GM19351 (cell line): ENCODE measurements around the gene NT5E.
"Not testable (repeated sequence)": the region's sequence is repeated elsewhere in the genome, so short reads cannot be mapped to it uniquely, and the experiment has no call there.

ENCODE experiments used
- ATAC-seq: cut with Tn5 transposase; IDR thresholded peaks from one replicate; pipeline ENCODE4 v1.9.1; 2021; ENCODE audit warnings: mild to moderate bottlenecking, moderate library complexity; ENCODE audit not compliant: unreplicated experiment

NT5E gene

DNA sequence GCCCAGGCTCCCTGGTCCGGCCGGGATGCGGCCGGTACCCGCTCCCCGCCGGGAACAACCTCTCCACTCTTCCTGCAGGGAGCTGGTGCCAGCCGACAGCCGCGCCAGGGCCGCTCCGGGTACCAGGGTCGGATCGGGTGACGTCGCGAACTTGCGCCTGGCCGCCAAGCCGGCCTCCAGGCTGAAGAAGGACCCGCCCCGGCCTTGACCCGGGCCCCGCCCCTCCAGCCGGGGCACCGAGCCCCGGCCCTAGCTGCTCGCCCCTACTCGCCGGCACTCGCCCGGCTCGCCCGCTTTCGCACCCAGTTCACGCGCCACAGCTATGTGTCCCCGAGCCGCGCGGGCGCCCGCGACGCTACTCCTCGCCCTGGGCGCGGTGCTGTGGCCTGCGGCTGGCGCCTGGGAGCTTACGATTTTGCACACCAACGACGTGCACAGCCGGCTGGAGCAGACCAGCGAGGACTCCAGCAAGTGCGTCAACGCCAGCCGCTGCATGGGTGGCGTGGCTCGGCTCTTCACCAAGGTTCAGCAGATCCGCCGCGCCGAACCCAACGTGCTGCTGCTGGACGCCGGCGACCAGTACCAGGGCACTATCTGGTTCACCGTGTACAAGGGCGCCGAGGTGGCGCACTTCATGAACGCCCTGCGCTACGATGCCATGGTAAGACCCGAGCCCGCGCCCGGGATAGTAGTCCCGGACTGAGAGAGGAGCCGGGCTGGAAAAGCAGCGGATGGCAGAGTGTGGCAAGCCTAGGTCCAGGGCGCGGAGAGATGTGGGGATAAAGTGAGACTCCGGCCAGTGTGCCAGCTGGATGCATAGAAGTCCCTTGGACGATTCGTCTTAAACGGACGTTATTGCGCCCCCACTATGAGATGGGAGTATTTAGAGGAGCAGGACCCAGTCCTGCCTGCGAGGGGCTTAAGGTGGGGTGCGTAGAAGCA lies at the start of gene NT5E:
NT5E (plus strand) TSS at position 266 of the 942 bp plus-strand sequence; CDS start at position 323, 57 bp downstream.
- ATAC-seq: peak; percentile 74

DNA sequence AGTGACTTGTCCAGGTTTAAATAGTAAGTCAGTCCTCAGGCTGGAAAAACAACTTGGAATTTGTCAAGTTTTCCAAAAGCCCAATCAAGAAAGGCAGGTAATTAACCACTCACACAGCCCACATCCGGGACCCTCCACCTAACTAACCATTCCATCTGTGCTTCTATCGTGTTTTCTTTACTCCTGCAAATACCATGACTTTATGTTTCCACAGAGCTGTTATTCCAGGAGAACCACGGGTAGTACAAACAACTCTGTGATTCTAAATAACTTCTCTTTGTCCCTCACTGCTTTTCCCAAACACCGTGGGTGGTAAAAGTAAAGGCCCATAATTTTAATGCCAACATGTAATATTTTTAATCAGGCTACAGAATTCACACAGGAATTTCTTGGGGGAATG lies 49.6 kb upstream of the NT5E start:
- no peak for ATAC-seq

DNA sequence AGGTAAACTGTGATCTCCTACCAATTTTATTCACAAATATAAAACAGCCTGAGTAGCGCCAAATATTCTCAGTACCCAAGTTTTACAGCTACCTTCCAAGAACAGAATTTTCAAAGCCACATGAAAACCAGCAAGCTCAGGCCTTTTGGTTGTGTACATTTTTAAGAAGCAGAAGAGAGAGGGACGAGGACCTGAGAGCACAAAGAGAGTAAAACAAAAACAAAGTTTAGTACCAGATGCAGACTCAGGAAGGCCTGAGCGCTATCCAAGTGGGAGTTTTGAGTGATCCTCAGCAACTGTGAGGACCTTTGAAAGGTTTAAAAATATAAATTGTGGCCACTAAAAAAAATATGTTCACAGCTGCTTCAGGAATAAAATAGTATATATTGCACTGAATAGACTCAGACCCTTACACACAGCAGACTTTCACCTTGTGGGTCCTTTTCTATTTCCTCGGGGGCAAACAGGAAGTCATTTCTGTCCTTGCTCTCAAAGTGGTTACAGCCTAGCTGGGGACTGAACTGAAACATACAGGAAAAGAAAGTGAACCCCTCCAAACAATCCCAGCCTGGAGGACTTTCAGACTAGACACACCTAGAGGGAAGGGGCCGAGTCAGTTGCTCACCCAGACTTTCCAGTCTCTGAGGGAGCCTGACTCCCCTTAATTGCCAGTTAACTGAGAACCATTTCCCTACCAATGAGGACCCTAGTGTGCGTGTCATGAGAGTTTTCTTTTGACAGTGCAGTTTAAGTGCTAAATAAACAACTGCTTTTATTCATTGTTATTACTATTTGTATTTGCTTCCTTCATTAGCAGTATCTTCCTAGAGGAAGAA lies 48.5 kb upstream of the NT5E start:
- ATAC-seq: no peak

DNA sequence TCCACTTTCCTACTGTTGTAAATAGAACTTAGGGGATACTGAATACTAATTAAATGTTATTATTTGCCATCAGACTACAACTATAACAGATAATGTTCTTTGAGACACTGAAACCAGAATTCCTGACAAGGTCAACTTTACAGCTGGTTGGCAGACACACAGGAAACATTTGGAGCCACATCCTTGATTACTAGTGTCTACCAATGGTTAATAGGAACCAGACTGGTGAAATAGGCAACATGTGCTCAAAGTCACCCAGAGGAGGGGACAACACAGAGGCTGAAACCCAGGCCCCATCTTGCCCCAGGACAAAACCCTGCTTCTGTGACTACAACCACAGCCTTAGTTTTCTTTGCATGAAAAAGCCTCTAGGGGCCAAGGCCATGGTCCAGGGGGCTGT lies 47.8 kb upstream of the NT5E start:
- ATAC-seq: no peak

DNA sequence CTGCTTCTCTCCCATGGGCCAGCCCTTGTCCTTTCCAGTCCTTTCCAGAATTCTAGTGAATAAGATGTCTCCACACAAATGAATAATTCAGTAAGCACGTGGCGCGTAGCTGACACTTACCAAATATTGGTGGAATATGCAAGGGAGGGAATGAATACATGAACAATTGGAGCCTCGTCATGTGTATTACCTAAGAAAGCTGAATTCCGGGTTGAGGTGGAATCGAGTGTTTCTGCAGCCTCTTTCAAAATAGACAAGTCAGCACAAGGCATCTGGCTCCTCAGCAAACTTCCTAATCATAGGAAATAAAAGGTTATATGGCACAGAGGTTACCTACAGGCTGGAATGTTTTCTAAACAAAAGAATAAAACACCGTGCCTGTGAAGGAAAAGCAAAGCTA lies 47.0 kb upstream of the NT5E start:
- no peak for ATAC-seq

DNA sequence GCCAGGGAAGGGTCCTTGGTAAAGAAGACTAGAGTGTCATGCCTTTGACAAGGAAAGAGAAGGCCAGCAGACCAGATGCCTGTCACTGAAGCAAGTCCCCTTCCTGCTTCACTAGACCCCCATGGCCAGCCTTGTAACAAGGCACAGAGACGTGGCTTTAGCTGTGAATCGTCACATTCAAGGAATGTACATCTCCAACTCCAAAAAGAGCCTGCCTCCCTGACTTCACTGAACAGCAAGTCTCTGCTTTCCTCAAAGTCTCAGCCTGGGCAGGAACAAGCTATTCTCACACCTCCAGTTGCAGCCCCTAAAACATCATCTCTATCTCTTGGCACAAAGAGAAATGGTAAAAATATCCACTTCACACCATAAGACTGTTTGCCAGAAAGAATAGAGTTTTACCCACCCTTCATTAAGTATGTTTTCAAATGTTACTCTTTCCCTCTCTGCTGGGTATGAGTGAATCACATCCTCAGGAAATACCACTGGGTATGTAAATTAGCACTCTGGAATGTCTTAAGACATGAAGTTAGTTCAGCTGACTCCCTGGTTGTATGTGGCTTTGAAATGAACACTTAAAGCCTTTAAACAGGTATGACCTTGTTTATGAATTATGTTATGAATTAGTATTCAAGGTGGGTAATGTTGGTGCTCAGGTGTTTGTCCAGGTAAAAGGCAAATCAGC lies 46.4 kb upstream of the NT5E start:
- ATAC-seq: no peak

DNA sequence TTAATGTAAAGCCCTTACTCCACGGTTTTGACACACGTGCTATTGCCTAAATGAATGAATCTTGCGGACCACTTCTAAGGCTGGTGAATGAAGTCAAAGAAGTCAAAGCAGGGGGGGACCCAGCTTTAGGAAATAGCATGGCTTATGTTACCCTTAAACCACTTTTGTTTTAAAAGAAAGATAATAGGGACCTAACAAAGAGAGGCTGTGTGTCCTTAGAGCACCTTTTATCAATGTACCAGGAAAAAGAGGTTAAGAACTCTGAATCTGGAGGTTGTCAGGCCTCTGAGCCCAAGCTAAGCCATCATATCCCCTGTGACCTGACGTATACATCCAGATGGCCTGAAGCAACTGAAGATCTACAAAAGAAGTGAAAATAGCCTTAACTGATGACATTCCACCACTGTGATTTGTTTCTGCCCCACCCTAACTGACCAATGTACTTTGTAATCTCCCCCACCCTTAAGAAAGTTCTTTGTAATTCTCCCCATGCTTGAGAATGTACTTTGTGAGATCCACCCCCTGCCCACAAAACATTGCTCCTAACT lies 45.8 kb upstream of the NT5E start:
- not testable (repeated sequence) for ATAC-seq

DNA sequence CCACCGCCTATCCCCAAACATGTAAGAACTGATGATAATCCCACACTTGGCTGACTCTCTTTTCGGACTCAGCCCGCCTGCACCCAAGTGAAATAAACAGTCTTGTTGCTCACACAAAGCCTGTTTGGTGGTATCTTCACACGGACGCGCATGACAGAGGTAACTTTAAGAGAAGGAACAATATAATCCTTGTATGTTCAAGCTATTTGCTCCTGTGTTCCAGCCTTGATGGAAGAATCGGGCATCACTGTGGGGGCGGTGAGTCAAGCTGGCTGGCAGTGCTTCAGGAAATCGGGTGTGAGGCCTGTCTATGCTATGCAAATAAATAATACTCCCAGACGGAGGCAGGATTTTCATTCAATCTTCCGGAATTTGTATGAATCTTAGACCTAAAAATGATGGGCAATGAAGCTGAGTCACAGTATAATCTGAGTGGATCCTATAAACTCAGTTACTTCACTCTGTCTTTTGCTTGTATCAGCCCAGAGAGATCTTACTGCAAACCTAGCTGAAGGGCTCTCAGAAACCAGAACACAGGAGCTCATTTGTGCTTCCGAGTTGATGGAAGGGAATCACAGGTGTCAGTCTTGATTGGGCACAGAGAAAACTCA lies 45.2 kb upstream of the NT5E start:
- no peak for ATAC-seq

DNA sequence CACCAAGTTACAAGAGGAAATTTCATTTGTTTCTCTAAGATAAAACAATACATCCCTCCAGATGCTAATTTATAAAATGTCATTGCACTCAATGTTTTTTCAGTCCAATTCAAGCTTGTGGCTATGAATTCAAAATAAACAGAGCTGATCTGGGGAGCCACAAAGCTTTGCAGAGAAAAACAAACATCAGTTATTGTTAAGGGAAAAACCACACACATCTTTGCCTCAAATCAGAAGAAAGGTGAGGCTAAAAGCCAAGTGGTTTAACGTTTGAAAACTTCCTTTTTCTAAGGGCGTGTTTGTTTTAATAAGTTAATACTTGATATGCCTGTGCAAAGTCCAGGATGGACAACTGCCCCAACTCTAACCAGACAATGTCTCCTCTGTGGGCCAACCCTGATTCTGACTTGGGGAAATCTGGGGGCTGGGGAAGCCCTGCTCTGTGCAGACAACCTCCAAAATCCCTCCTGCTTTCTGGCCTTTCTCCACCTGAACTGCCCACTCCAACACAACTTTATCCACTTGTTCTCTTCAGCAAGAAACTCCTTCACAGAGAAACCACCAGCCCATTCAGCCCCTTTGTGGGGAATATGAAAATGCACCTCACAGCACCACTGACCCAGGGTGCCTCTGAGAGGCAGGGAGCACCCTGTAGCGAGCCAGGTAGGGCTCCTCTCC lies 44.6 kb upstream of the NT5E start:
- no peak for ATAC-seq

DNA sequence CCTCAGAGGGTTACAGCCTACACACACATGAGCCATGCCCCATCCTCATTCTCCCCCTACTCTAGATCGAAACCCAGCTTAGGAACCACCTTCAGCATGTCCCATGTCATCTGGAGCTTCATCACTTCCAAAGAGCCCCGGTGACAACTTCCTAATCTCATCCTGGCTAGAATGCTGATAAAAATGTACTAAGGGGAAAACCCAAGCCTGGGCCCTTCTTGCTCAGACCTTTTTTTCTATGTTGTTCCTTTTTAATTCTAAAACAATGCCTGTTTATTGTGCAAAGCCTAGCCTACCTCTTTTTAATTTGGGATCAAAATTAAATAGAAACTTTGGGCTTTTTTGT lies 44.1 kb upstream of the NT5E start:
- ATAC-seq: no peak

DNA sequence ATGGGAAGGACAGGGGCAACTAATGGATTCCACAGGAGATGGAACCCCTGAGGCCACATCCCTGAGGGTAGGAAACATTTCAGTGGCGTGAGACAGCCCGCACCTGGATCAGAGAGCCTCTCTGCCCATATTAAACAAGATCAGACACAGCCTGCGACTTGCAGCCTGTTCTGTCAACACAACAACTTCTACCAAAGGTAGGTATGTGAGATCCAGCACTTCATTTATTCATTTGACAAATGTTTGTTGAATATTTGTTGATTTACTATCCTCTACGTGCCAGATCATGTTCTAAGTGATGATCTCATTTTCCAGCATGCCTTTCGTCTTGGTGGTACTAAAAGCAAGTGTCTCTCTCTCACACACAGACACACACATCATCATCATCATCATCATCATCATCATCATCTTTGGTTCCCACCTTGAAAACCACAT lies 43.2 kb upstream of the NT5E start:
- ATAC-seq: no peak

DNA sequence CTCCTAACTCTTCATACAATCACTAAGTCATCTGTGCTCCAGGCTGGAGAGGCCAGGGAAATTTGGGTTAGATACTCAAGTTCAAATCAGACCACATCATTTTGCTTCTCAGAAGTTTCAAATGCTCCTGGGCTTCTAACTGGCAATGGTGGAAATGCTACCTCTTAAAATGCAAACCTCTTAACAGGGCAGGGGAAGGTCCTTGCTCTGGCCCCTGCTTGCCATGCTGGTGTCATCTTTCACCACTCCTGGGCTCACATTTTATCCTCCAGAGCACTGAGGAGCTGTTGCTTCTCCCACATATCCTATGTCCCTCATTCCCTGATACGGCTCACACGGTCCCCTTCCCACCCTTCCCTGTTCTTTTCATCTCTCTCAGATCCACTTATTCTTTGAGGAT lies 41.8 kb upstream of the NT5E start:
- no peak for ATAC-seq

DNA sequence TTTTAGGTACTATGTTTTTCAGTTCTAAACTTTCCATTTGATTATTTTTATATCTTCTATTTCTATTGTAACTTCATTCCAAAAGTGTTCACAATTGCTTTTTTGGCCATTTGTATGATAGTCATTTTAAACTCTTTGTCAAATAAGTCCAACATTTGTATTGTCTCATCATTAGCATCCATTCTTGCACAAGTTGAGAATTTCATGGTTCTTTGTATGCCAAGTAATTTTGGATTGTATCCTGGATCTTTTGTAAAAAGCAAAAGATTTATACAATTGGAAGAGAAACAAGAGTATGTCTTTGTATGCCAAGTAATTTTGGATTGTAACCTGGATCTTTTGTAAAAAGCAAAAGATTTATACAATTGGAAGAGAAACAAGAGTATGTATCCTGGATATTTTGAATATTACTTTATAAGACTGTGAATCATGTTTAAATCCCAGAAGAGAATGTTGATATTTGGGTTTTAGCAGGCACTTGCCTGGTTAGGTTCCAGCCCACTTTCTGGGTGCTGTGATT lies 36.9 kb upstream of the NT5E start:
- no peak for ATAC-seq

DNA sequence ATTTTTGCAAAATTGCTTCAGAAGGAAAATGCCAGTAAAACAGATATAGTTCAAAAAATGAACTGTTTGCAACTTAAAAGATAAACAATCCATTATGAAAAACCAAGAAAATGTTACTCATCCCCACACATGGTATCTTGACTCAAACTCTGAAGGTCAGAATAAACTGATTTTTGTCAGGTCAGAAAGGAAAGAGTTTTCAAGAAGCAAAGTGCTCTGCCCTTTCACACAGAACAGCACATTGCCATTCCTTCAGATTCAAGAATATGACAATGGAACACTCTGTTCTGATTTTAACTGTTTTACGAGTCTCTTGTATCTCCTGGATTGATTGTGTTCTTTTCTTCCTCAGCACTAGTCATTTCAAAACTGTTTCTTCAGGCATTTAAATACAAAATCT lies 33.8 kb upstream of the NT5E start:
- ATAC-seq: no peak

DNA sequence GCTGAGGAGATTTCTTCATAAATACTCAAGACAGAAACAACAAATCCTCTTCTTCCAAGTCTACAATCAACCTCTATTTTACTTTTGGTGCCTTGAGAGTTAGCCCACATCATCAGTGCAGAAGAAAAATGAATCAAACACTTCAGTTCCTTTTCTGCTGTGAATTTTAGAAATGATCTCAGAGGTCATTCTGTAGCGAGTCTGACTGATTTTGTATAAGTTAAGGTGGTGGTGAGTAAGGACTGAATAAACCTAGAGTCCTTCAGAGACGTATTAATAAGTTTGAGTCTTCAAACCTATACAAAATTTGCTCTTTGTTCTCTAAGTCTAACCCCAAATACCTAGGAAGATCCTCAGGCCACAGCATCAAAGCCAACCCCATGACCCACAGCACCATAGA lies 33.1 kb upstream of the NT5E start:
- no peak for ATAC-seq

DNA sequence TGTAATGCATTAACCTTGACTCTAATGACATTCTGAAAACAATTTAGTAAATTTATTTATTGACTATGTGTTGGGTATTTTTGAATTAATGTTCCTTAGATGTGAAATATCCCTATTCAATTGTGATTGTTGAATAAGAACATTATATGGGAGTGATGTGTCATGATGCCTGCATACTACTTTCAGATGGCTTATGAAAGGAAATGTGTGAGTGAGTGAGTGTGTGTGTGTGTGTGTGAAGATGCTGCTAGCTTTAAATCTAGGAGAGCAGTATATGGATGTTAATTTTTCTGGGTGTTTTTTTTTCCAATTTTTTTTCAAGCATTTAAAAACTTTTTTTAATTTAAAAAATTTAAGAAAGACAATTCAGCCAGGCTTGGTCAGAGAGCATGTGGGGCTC lies 32.5 kb upstream of the NT5E start:
- no peak for ATAC-seq

DNA sequence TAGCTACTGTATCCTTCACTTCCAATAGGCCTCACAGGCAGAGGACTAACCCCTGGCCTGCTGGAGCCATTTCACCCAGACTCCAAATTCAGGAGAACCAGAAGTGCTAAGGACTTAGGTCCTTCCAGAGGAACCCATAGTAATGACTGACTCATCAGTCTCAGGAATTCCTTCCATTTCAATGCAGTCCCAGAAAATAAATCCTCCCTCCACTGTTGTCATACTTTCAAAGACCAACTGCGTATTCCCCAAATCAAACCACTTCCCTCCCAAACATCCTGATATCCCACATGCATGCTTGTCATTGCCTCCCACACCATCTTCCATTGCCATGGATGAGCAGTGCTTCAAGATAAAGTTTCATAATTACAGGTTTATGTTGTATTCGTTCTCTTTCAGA lies 31.8 kb upstream of the NT5E start:
- ATAC-seq: no peak

DNA sequence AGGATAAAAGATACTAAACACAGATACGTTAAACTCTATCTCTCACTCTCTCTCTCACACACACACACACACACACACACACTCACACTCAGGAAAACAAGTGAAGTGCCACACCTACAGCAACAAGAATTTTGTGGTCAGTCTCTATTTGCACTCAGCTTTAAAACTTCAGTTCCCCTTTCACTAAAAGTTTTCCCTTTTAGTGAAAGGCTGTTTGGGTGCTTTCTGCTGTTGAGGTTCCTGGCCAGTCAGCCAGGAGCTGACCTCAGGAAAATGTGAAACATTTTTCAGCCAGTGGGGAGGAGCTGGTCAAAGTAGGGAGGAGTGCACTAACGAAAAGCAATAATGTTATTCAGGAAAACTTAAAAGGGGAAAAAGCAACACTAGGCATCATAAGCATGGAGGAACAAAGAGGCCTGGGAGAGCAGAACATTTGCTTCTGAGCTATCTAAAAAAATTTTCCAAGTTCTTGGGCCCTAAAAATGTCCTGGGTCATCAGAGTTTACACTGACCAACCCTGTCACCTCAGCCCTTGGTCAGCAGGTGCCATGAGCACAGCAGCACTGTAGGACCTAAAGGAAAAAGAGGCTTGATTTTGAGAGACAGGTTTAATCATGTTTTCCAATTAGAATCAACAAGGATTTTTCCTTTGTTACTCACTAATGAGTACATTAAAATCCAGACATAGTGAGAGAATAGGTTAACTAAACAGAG lies 30.7 kb upstream of the NT5E start:
- peak; percentile 77 for ATAC-seq

DNA sequence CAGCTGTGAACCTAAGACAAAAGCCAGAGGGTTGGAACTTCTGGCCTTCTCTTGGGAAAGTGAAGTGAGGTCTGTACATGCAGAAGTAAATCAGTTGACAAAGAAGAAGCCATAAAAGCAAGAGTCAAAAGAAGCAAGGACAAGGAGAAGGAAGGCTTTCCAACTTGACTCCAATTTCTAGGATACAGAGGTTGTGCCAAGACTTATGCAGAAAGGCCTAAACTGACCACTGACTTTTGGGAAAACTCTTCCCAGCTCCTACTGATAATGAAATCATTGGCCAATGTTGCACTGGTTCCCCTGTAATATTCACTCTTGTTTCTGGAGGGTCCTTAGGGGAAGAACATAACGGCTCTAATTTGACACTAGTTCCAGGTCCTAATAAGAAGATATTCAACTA lies 29.3 kb upstream of the NT5E start:
- no peak for ATAC-seq
